A673 (cell line): ENCODE measurements around the gene RALGAPB.

ENCODE experiments used
- CTCF ChIP-seq: fragments of 300-800, 200-600 bp; sonication (generic); conservative IDR thresholded peaks from 2 replicates; pipeline ENCODE4 v1.5.1; 2017; ENCODE audit warnings: low read depth, mild to moderate bottlenecking, antibody characterized with exemption, low read length, moderate library complexity, mixed read lengths
- EZH2 ChIP-seq: fragments of 200-600 bp; sonication (generic); IDR thresholded peaks from 2 replicates; pipeline ENCODE4 v1.6.1; 2017; ENCODE audit warnings: borderline replicate concordance, low read depth, mild to moderate bottlenecking, mixed read lengths, antibody characterized with exemption, low read length; ENCODE audit not compliant: poor library complexity, severe bottlenecking

GRCh38 chr20:38434301-38434741, 38.3 kb upstream of the RALGAPB start:
- TF ChIP-seq CTCF (no peak), EZH2 (no peak)
